GM23338 (cell line): ENCODE measurements around the gene EPHA5.

ENCODE experiments used
- CREB1 ChIP-seq: fragments of 250-450 bp; sonication (Bioruptor Pico); IDR thresholded peaks from 2 replicates; pipeline ENCODE4 v1.5.0; 2020; ENCODE audit warnings: low read depth, mild to moderate bottlenecking, moderate library complexity
- CTCF ChIP-seq, 2 experiments: fragments of 200-600 bp in 1 of 2; sonication (generic) in 1 of 2; conservative IDR thresholded peaks; 2 replicates each; pipeline versions ENCODE4 v1.5.1 to v1.6.1; 2016 to 2017; ENCODE audit warnings: antibody characterized with exemption in 2 of 2, low read depth in 2 of 2, mild to moderate bottlenecking in 2 of 2, moderate library complexity in 1 of 2
- EZH2 ChIP-seq: fragments of 200-600 bp; sonication (generic); IDR thresholded peaks from one replicate; pipeline ENCODE4 v1.8.0; 2017; ENCODE audit warnings: antibody characterized with exemption, mild to moderate bottlenecking, low read depth; ENCODE audit not compliant: unreplicated experiment
- JUNB ChIP-seq: IDR thresholded peaks from one replicate; pipeline ENCODE4 v1.6.1; 2016; ENCODE audit warnings: antibody characterized with exemption; ENCODE audit not compliant: unreplicated experiment

- TF ChIP-seq CTCF (conservative IDR thresholded peaks at IDR 0.05; ENCODE audit: low read depth in 2 of 2): no peak
- TF ChIP-seq EZH2: no peak
- TF ChIP-seq JUNB: no peak
- no peak for TF ChIP-seq CREB1 (CRISPR knock-in tag)
These were observed 25.1 kb downstream of the EPHA5 start for GRCh38 chr4:65645185-65645584.
